Neural crest cell (in vitro differentiated cells): ENCODE data around the gene ZNF469. TPM values are rescaled to one million over a fixed set of nuclear protein-coding genes. Genes with fewer than 3 reads are reported as not detected.
"Not testable (repeated sequence)": the region's sequence is repeated elsewhere in the genome, so short reads cannot be mapped to it uniquely, and the experiment has no call there.

Source experiments
- DNase-seq: peaks from one replicate; pipeline ENCODE4 v3.0.0; 2021; ENCODE audit warnings: low read depth, mixed read lengths, low spot score
- H3K27ac Mint-ChIP-seq: one replicate; pipeline ENCODE4 v1.8.0; 2021; ENCODE audit warnings: mild to moderate bottlenecking, mixed read lengths; ENCODE audit not compliant: unreplicated experiment
- H3K27me3 Mint-ChIP-seq: 2 replicates; pipeline ENCODE4 v1.8.0; 2021; ENCODE audit warnings: low read depth, mild to moderate bottlenecking, mixed read lengths
- H3K36me3 Mint-ChIP-seq: 2 replicates; pipeline ENCODE4 v1.8.0; 2021; ENCODE audit warnings: low read depth, mild to moderate bottlenecking, mixed read lengths
- H3K4me1 Mint-ChIP-seq: 2 replicates; pipeline ENCODE4 v1.8.0; 2021; ENCODE audit warnings: mixed read lengths
- H3K4me3 Mint-ChIP-seq: one replicate; pipeline ENCODE4 v1.8.0; 2021; ENCODE audit warnings: mild to moderate bottlenecking, mixed read lengths
- H3K9me3 Mint-ChIP-seq: 2 replicates; pipeline ENCODE4 v1.8.0; 2021; ENCODE audit warnings: mixed read lengths
- total RNA-seq: library from RNA; stranded (reverse); gene quantifications from 2 replicates; pipeline ENCODE4 v1.2.1, GENCODE V29; 2021
- TF ChIP-seq, protein P1 (sequence below): fragments of 200-600 bp; sonication (generic); conservative IDR thresholded peaks from 2 replicates; pipeline ENCODE4 v1.5.0; 2021; ENCODE audit warnings: antibody characterized with exemption, mild to moderate bottlenecking

The ZNF469 gene
- total RNA-seq, 1 donor from 2014 or later = 0.58 TPM

DNA sequence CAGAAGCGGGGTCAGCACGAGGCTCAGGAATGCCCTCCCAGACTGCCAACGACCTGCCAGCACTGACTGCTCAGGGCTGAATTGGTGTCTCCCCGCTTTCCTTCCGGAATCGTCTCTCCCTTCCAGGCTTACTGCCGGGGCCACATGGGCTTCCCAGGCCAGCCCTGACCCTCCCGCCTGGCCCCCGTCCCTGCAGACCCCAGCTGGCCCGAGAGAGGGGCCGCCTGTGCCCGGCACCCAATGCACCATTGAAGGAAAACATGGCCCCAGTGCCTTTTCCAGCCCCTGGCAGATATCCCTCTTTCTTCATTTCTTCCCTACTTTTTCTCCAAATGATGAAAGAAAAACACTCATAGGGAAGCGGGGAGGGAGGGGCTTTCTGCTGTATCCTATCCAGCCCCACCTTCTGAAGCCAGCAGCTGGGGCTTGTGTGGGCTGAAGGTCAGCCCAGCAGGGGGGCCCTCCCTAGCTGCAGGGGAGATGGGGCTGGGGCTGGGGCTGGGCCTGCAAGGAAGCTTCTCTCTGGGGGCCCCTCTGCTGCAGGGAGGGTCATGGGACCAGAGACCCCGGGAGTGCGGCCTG is 25.9 kb downstream of the ZNF469 start:
- Mint-ChIP-seq H3K4me3 (no peak overlapping the region), H3K9me3 (no peaks in the 10 kb centered on the region), H3K4me1 (peaks cover 11% of the 10 kb centered on the region), H3K36me3 (no peaks in the 10 kb centered on the region), H3K27me3 (no peaks in the 10 kb centered on the region), H3K27ac (no peak overlapping the region)
- TF ChIP-seq, protein P1, sequence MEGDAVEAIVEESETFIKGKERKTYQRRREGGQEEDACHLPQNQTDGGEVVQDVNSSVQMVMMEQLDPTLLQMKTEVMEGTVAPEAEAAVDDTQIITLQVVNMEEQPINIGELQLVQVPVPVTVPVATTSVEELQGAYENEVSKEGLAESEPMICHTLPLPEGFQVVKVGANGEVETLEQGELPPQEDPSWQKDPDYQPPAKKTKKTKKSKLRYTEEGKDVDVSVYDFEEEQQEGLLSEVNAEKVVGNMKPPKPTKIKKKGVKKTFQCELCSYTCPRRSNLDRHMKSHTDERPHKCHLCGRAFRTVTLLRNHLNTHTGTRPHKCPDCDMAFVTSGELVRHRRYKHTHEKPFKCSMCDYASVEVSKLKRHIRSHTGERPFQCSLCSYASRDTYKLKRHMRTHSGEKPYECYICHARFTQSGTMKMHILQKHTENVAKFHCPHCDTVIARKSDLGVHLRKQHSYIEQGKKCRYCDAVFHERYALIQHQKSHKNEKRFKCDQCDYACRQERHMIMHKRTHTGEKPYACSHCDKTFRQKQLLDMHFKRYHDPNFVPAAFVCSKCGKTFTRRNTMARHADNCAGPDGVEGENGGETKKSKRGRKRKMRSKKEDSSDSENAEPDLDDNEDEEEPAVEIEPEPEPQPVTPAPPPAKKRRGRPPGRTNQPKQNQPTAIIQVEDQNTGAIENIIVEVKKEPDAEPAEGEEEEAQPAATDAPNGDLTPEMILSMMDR = no peak
- no peak for DNase-seq

DNA sequence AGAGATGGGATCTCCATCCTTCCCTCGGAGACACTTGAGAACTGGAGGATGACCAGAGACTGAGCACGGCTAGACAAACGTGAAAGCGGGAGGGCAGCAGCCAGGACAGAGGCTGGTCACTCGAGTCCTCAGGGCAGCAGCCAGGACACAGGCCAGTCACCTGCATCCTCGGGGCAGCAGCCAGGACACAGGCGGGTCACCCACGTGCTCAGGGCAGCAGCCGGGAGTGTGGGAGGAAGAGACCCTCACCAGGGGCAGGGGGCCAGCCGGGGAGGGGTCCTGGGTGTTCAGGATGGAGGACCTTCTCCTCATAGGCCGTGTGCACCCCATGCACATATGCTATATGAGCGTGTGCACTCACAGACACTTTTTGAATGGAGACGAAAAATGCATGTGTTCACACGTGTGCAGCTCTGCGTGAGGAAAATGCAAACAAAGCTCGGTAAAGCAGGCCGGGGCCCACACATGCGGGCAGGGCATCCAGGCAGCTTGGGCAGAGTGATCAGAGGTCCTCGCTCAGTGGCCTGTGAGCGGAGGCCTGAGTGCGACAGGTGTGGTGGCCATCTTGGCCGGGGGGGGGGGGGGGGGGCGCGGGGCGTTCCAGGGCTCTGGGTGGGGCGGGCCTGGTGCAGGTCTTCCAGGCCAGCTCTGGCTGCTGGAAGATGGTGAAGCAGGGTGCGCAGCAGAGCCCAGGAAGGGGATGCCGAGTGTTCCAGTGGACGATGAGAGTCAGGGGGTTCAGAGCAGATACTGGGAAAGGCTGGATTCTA is 26.7 kb downstream of the ZNF469 start:
- TF ChIP-seq, protein P1 = no peak
- H3K9me3 Mint-ChIP-seq = no peaks in the 10 kb centered on the region
- DNase-seq = no peak
- H3K36me3 Mint-ChIP-seq = no peaks in the 10 kb centered on the region
- no peak overlapping the region for H3K27ac Mint-ChIP-seq
- H3K27me3 Mint-ChIP-seq = no peaks in the 10 kb centered on the region
- peaks cover 4% of the 10 kb centered on the region for H3K4me1 Mint-ChIP-seq
- no peak overlapping the region for H3K4me3 Mint-ChIP-seq

DNA sequence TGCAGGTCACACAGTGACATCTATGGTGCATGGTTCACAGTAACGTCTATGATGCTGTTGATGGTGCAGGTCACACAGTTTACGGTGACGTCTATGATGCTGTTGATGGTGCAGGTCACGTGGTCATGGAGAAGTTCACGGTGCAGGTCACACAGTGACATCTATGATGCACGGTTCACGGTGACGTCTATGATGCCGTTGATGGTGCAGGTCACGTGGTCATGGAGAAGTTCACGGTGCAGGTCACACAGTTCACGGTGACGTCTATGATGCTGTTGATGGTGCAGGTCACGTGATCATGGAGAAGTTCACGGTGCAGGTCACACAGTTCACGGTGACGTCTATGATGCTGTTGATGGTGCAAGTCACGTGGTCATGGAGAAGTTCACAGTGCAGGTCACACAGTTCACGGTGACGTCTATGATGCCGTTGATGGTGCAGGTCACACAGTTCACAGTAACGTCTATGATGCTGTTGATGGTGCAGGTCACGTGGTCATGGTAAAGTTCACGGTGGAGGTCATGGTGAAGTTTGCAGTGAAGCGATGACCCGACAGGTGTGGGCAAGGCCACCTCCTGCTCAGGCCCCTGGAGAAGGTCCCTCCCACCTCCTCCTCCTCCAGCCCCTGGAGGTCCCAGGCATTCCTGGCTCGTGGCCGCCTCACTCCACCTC is 27.7 kb downstream of the ZNF469 start:
- H3K9me3 Mint-ChIP-seq, H3K27me3 Mint-ChIP-seq, H3K36me3 Mint-ChIP-seq, H3K4me3 Mint-ChIP-seq, DNase-seq, H3K4me1 Mint-ChIP-seq, H3K27ac Mint-ChIP-seq: not testable (repeated sequence)

DNA sequence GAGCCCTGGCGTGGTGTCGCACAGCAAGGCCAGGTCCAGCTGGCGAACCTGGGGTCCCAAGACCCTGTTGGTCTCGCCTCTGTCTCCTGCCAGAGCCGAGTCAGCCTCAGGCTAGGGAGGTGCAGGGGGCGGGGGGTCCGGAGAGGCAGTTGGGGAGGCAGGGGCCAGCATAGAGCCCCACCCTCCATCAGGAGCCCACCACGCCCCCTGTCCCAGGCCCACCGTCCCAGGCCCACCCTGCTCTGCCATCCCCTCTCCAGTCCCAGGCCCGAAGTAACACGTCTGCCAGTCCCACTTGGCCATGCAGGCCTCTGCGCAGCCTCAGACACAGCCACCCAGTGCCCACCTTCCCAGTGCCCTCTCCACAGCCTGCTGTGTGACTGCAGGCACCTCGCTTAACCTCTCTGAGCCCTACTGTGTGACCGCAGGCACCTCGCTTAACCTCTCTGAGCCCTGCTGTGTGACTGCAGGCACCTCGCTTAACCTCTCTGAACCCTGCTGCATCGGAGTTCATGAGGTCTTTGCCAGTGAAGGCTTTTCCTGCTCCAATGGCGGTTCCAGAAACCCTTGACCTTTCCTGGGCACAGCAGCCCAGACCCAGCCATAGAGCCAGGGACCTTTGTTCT is 29.3 kb downstream of the ZNF469 start:
- DNase-seq = no peak
- Mint-ChIP-seq H3K4me1 (no peaks in the 10 kb centered on the region), H3K36me3 (no peaks in the 10 kb centered on the region), H3K9me3 (no peaks in the 10 kb centered on the region), H3K4me3 (no peak overlapping the region), H3K27ac (no peak overlapping the region), H3K27me3 (no peaks in the 10 kb centered on the region)
- TF ChIP-seq, protein P1 = no peak

DNA sequence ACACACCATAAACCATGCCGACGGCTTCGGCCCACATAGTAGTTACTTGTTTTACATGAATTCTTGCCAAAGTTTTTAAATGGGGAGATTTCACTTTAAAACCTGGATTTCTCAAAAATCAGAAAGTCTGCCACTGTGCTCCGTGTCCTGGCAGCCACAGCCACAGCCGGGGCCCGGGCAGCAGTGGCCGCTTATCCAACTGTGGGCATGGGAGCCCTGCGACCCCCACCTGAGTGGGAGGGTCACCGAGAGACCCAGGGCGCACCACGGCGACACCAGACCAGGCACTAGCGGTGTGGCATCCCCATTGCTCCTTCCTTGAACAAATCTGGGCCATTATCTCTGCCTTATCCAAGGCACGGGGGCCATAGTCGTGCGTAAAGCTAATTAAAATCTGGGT is 30.0 kb downstream of the ZNF469 start:
- Mint-ChIP-seq H3K27ac (no peak overlapping the region), H3K4me1 (no peaks in the 10 kb centered on the region), H3K36me3 (no peaks in the 10 kb centered on the region), H3K27me3 (no peaks in the 10 kb centered on the region), H3K4me3 (no peak overlapping the region), H3K9me3 (no peaks in the 10 kb centered on the region)
- DNase-seq = no peak
- TF ChIP-seq, protein P1 = no peak
